ENCODE measurements around the gene EN1. TPM values are rescaled to one million over a fixed set of nuclear protein-coding genes. Genes with fewer than 3 reads are reported as not detected.

EN1 gene
- total RNA-seq, 1 experiment from 2014 or later, result not detected

DNA sequence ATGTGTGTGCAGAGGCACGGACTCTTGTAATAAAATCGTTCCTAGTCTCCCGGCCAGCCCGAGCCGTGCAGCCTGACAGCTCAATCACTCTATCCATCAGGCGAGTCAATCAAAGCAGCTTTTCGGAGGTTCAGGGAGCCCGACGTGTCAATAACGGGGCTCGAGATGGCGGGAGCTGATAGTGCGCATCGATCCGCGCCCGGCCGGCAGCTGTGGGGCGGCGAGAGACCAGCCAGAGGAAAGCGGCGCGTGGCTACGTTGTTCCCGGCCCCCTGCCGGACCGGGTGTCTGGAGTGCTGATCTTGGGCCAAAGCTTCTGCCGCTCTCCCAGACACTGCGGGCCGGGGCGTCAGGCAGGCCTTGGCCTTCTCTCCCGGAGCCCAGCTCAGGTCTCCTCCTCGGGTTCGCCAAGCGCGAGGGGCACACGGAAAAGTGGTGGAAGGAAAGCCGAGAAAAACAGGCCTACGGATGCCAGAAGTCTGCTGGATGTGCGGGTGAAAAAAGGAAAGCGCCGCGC lies 2.4 kb downstream of the EN1 start (continued):
- no peak for TF ChIP-seq ZNF138 (CRISPR knock-in tag; conservative IDR thresholded peaks at IDR 0.05)
- TF ChIP-seq, protein P1, sequence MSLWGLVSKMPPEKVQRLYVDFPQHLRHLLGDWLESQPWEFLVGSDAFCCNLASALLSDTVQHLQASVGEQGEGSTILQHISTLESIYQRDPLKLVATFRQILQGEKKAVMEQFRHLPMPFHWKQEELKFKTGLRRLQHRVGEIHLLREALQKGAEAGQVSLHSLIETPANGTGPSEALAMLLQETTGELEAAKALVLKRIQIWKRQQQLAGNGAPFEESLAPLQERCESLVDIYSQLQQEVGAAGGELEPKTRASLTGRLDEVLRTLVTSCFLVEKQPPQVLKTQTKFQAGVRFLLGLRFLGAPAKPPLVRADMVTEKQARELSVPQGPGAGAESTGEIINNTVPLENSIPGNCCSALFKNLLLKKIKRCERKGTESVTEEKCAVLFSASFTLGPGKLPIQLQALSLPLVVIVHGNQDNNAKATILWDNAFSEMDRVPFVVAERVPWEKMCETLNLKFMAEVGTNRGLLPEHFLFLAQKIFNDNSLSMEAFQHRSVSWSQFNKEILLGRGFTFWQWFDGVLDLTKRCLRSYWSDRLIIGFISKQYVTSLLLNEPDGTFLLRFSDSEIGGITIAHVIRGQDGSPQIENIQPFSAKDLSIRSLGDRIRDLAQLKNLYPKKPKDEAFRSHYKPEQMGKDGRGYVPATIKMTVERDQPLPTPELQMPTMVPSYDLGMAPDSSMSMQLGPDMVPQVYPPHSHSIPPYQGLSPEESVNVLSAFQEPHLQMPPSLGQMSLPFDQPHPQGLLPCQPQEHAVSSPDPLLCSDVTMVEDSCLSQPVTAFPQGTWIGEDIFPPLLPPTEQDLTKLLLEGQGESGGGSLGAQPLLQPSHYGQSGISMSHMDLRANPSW (CRISPR knock-in tag; conservative IDR thresholded peaks at IDR 0.05; ENCODE audit: low read depth), result no peak

DNA sequence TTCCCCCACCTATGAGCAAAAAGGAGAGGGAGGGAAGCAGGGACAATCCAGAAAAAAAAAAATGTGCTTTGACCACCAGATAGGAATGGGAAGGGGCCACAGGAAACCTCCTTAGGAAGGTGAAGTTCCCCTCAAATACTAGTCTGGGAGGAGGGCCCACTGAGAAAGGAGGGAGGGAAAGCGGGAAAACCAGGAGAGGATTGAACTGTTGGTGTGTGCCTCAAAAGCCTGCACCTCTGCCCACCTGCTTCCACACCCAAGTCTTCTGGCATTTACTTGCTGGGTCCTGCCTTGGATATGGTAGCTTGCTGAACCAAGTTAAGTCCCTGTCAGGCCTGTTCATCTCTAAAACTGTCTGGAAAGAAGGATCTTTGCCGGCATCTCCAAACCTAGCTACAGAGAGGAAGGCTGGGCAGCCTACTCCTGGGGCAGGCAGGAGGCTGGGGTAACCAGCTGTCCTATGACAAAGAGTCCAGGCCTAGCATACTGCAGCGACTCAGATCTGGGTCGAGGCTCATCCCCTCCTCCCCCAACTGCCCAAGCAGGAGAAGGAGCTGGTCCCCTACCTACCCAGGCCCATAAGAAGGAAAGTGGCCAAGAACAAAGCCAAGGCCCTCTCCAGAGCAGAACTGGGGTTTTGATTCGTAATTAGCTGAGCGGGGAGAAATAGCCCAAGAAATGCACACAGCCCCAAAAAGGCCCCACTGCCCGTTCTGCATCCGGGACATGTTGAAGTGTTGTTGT lies 3.0 kb downstream of the EN1 start:
- peak; percentile 2; the same call in 1 of the 2 replicates for ATAC-seq
- CTCF ChIA-PET, result interaction anchor here (0.8 to 7.1 kb wide), 5 partner anchors 9 to 13 kb away, joined by 3 to 62 read pairs (median 4); no protein-coding TSS in a partner anchor

DNA sequence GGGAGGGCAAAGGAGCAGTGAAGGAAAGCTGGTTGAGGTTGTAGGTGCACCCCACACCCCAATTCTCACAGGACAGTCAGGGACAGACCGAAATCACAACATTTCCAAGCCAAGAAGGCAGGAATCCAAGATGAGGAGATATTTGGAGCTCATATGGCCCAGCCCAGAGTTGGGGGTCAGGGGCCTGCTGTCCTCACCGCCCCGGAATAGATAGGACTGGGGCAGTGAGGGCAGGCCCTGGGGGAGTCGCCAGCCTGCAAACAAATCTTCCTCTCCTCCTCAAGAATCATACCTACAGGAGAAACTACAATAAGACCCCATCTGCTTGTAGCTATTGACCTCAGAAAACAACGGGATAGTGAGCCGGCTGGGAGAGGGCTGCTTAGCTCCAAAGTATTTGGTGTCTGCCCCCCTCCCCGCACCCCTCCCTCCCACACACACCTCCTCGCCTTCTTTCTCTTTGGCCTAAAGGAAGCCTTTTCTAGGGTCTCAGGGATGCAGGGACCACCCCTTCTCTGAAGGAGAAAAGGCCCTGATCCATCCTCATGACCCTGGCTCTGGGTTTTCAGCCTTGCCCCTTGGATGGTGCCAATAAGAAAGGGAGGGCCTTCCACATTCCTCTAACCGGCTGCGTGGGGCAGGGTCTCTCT lies 3.8 kb downstream of the EN1 start:
- ChIA-PET CTCF (interaction anchor here (0.9 to 7.1 kb wide), 4 partner anchors 10 to 517 kb away, joined by 3 to 62 read pairs (median 4); no protein-coding TSS in a partner anchor), POLR2A (no interaction called here)
- DNase-seq (ENCODE audit: low spot score), result no peak
- no peak for TF ChIP-seq CBFB (CRISPR knock-in tag; IDR thresholded peaks at IDR 0.05; ENCODE audit: low read depth)
- no peaks in the 10 kb centered on the region for H3K9me3 Mint-ChIP-seq
- H3K4me1 Mint-ChIP-seq, result peaks cover 57% of the 10 kb centered on the region
- peak overlapping the region; percentile 70 for H3K4me3 Mint-ChIP-seq
- H3K27ac Mint-ChIP-seq, result no peak overlapping the region
- H3K36me3 Mint-ChIP-seq, result peaks cover 3% of the 10 kb centered on the region; the same call in 1 of the 2 replicates
- ATAC-seq, result no peak
- peaks cover 97% of the 10 kb centered on the region for H3K27me3 Mint-ChIP-seq (ENCODE audit: low read depth)

More for the DNA sequence above, 3.0 kb downstream of the EN1 start:
- Mint-ChIP-seq H3K36me3 (peaks cover 3% of the 10 kb centered on the region; the same call in 1 of the 2 replicates), H3K27me3 (ENCODE audit: low read depth) (peaks cover 97% of the 10 kb centered on the region), H3K4me1 (peaks cover 64% of the 10 kb centered on the region), H3K9me3 (no peaks in the 10 kb centered on the region), H3K27ac (no peak overlapping the region), H3K4me3 (peak overlapping the region; percentile 50)
- no peak for TF ChIP-seq FOXK1 (CRISPR knock-in tag; IDR thresholded peaks at IDR 0.05)
- TF ChIP-seq, protein P2, sequence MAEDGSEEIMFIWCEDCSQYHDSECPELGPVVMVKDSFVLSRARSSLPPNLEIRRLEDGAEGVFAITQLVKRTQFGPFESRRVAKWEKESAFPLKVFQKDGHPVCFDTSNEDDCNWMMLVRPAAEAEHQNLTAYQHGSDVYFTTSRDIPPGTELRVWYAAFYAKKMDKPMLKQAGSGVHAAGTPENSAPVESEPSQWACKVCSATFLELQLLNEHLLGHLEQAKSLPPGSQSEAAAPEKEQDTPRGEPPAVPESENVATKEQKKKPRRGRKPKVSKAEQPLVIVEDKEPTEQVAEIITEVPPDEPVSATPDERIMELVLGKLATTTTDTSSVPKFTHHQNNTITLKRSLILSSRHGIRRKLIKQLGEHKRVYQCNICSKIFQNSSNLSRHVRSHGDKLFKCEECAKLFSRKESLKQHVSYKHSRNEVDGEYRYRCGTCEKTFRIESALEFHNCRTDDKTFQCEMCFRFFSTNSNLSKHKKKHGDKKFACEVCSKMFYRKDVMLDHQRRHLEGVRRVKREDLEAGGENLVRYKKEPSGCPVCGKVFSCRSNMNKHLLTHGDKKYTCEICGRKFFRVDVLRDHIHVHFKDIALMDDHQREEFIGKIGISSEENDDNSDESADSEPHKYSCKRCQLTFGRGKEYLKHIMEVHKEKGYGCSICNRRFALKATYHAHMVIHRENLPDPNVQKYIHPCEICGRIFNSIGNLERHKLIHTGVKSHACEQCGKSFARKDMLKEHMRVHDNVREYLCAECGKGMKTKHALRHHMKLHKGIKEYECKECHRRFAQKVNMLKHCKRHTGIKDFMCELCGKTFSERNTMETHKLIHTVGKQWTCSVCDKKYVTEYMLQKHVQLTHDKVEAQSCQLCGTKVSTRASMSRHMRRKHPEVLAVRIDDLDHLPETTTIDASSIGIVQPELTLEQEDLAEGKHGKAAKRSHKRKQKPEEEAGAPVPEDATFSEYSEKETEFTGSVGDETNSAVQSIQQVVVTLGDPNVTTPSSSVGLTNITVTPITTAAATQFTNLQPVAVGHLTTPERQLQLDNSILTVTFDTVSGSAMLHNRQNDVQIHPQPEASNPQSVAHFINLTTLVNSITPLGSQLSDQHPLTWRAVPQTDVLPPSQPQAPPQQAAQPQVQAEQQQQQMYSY (CRISPR knock-in tag; IDR thresholded peaks at IDR 0.05), result peak; percentile 94
- TF ChIP-seq, protein P3, sequence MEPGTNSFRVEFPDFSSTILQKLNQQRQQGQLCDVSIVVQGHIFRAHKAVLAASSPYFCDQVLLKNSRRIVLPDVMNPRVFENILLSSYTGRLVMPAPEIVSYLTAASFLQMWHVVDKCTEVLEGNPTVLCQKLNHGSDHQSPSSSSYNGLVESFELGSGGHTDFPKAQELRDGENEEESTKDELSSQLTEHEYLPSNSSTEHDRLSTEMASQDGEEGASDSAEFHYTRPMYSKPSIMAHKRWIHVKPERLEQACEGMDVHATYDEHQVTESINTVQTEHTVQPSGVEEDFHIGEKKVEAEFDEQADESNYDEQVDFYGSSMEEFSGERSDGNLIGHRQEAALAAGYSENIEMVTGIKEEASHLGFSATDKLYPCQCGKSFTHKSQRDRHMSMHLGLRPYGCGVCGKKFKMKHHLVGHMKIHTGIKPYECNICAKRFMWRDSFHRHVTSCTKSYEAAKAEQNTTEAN (CRISPR knock-in tag; IDR thresholded peaks at IDR 0.05), result no peak
- POLR2A ChIA-PET, result interaction anchor here (0.9 kb wide), 1 partner anchor 13 kb away, joined by 3 read pairs; no protein-coding TSS in a partner anchor
- DNase-seq (ENCODE audit: low spot score), result no peak

DNA sequence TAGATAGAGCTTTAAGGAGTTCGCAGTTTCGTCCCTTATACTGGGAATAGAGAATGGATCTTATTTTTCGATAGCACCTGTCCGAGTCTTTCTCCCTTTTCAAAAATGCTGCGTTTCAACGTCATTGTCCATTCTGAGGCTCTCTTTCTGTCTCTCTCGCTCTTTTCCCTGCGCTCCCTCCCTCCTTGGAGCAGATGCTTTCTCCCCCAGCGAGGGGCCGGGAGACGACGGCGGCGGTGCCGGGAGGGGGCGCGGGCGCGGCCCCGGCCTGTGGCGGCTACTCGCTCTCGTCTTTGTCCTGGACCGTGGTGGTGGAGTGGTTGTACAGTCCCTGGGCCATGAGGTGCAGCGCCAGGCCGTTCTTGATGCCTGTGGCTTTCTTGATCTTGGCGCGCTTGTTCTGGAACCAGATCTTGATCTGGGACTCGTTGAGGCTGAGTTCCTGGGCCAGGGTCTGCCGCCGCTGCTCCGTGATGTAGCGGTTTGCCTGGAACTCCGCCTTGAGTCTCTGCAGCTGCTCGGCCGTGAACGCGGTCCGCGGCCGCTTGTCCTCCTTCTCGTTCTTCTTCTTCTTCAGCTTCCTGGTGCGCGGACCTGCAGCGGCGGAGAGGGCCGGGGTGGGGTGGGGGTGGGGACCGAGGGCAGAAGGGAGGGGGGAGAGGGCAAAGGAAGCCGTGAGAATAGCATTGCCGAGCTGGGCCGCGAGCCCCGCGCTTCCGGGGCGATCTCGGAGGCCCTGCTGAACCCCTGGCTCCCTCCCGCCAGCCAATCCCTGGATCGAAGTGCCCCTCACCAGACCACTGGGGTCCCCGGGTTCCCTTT lies 4.6 kb downstream of the EN1 start:
- CTCF ChIA-PET, result interaction anchor here (0.9 to 7.1 kb wide), 4 partner anchors 11 to 516 kb away, joined by 3 to 62 read pairs (median 4); no protein-coding TSS in a partner anchor
- peak overlapping the region; percentile 70 for H3K4me3 Mint-ChIP-seq
- H3K9me3 Mint-ChIP-seq, result no peaks in the 10 kb centered on the region
- H3K36me3 Mint-ChIP-seq, result peaks cover 3% of the 10 kb centered on the region; the same call in 1 of the 2 replicates
- peaks cover 97% of the 10 kb centered on the region for H3K27me3 Mint-ChIP-seq (ENCODE audit: low read depth)
- POLR2A ChIA-PET, result no interaction called here
- no peak overlapping the region for H3K27ac Mint-ChIP-seq
- H3K4me1 Mint-ChIP-seq, result peaks cover 51% of the 10 kb centered on the region
- DNase-seq (ENCODE audit: low spot score) (no peak), ATAC-seq (peak; percentile 3; the same call in 1 of the 2 replicates)
- TF ChIP-seq, protein P4, sequence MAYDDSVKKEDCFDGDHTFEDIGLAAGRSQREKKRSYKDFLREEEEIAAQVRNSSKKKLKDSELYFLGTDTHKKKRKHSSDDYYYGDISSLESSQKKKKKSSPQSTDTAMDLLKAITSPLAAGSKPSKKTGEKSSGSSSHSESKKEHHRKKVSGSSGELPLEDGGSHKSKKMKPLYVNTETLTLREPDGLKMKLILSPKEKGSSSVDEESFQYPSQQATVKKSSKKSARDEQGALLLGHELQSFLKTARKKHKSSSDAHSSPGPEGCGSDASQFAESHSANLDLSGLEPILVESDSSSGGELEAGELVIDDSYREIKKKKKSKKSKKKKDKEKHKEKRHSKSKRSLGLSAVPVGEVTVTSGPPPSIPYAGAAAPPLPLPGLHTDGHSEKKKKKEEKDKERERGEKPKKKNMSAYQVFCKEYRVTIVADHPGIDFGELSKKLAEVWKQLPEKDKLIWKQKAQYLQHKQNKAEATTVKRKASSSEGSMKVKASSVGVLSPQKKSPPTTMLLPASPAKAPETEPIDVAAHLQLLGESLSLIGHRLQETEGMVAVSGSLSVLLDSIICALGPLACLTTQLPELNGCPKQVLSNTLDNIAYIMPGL (CRISPR knock-in tag; IDR thresholded peaks at IDR 0.05), result no peak
- TF ChIP-seq MXD4 (CRISPR knock-in tag; IDR thresholded peaks at IDR 0.05; ENCODE audit: borderline replicate concordance) (no peak), KAT7 (CRISPR knock-in tag; IDR thresholded peaks at IDR 0.05; ENCODE audit: borderline replicate concordance) (no peak), ZNF232 (CRISPR knock-in tag; IDR thresholded peaks at IDR 0.05) (no peak), ZBTB21 (CRISPR knock-in tag; IDR thresholded peaks at IDR 0.05; ENCODE audit: borderline replicate concordance) (no peak), ZNF416 (CRISPR knock-in tag; IDR thresholded peaks at IDR 0.05) (no peak), EMX1 (CRISPR knock-in tag; IDR thresholded peaks at IDR 0.05) (no peak)
